ENCODE results near the gene TBX19.
"Not testable (repeated sequence)": the region's sequence is repeated elsewhere in the genome, so short reads cannot be mapped to it uniquely, and the experiment has no call there.

Gene TBX19

GRCh38 chr1:168321945-168322344, 41.3 kb downstream of the TBX19 start:
- DNase-seq: peak; percentile 36

GRCh38 chr1:168324745-168325425, 44.2 kb downstream of the TBX19 start:
- no peak for DNase-seq

GRCh38 chr1:168328731-168329364, 48.2 kb downstream of the TBX19 start:
- DNase-seq: no peak

GRCh38 chr1:168330285-168330684, 49.6 kb downstream of the TBX19 start:
- DNase-seq: no peak

GRCh38 chr1:168331569-168331968, 50.9 kb downstream of the TBX19 start:
- no peak for DNase-seq

GRCh38 chr1:168333562-168334276, 53.0 kb downstream of the TBX19 start:
- DNase-seq: no peak

DNA sequence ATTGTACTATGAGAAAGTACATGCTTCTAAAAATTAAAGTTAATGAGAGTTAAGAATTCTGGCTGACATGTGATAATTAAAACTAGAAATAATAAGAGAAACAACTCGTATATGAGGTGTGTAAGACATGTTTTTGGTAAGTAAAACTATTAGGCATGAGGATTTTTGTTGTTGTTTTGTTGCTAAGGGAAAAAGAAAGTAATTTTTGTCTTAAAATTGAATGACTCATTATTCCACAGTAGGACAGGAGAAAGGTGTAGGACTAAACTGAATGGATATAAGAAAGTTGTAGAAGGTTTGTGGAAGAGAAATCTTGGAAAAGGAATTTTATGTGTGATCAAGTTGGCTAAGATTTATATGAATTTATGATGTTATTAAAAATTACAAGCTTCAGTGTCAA, 54.8 kb downstream of the TBX19 start:
- DNase-seq: no peak

- no peak for DNase-seq
Measured at GRCh38 chr1:168338589-168339503, 58.2 kb downstream of the TBX19 start.

GRCh38 chr1:168340781-168341482, 60.3 kb downstream of the TBX19 start:
- DNase-seq: no peak

DNA sequence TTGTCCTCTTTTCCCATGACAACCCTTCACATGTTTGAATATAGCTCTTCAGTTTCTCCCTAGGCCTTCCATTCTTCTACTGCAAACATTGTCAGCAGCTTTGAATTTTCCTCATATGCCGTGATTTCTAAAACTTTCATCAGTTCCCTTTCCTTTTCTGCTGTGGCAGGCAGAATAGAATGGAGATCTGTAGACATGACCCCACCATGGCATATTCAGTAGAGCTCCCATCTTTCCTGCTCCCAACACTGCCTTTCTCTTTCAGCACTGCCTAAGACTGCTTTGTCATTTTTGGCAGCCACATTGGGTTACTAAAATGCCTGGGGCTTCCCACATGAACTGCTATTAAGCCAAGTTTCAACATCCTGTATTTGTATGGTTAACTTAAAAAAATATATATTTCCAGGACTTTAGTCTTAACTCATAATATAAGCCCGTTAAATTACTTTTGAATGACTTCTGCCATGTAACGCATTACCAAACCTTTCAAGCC, 60.9 kb downstream of the TBX19 start:
- no peak for DNase-seq

DNA sequence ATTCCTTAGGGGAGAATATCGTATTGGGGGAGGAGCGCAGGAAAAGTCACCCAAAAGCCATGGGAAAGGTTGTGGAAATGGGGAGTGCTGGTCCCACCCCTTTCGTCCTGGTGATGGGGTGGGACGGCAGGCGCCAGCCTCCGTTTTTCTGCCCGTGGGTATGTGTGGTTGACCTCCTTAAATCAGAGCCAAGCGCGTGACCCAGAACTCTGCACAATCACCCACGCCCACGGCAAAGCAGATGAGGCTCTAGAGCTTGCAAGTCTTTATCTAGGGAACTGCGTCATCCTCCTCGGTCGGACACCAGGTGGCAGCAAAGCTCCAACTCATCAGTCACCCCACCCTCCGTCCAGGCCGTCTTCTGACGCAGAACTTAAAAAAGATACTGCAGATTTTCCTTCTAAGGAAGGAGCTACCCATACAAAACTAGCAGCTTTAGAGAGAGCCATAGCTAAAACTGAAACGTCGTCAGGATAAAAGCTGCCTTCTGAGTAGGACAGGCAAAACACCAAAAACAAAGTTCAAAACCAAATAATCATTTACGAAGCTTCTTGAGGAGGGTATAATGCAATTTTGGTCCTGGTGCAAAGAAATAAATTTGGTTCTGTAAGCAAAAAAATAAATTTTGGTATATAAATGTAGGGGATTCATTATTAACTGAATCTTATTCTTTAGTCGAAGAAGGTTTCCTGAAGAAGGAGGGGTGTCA, 62.0 kb downstream of the TBX19 start:
- peak; percentile 72 for DNase-seq

DNA sequence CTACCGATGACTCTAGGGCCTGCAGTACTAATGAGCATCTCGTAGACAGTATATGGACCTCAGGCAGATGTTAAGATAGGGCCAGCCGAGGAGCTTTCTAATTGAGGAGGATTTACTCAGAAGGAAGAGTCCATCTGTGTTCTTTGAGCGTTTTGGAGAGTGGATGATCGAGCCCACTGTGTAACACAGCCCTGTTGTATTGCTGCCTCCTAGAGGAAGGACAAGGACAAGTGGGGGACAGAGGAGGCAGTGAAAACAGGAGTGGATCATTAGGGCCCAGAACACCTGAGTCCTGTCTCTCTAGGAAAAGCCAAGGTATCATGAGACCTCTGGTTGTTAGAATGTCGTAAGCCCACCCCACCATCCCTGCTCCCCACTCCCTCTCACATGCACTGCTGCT, 62.9 kb downstream of the TBX19 start:
- DNase-seq: no peak

DNA sequence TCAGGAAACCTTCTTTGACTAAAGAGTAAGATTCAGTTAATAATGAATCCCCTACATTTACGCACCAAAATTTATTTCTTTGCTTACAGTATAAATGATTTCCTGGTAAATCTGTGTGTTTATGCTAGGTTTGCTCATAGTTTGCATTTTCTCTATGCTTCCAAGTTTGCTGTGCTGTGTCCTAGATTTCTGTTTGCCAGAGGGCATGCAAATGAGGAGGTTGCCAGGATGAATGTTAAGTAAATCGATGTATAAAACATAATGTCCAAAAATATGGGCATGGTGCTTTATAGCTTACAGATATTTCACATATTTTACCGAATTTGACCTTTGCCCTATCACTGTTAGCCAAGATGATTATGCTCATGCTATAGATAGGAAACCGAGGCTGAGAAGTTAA, 63.8 kb downstream of the TBX19 start:
- no peak for DNase-seq

GRCh38 chr1:168345939-168346338, 65.3 kb downstream of the TBX19 start:
- DNase-seq: no peak

DNA sequence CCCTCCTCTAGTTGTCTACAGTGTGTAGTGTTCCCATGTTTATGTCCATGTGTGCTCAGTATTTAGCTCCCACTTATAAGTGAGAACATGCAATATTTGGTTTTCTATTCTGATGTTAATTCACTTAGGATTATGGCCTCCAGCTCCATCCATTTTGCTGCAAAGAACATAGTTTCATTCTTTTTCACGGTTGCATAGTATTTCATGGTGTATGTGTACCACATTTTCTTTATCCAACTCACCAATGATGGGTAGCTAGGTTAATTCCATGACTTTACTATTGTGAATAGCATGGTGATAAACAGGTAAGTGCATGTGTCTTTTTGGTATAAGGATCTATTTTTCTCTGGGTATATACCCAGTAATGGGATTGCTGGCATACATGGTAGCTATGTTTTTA, 67.0 kb downstream of the TBX19 start:
- DNase-seq: no peak

DNA sequence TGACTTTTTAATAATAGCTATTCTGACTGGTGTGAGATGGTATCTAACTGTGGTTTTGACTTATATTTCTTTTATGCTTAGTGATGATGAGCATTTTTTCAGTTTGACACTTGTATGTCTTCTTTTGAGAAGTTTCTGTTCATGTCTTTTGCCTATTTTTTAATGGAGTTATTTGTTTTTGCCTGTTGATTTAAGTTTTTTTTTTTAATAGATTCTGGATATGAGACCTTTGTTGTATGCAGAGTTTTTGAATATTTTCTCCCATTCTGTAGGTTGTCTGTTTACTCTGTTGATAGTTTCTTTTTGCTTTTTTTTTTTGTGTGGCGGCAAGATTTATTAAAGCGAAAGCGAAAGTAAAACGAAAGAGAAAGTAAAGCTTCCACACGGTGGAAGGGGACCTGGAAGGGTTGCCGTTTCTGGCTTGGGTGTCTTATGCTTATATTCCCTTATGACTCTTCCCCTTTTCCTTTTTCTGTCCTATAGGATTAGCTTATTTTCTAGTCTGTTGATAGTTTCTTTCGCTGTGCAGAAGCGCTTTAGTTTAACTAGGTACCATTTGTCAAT, 67.6 kb downstream of the TBX19 start:
- DNase-seq: no peak

DNA sequence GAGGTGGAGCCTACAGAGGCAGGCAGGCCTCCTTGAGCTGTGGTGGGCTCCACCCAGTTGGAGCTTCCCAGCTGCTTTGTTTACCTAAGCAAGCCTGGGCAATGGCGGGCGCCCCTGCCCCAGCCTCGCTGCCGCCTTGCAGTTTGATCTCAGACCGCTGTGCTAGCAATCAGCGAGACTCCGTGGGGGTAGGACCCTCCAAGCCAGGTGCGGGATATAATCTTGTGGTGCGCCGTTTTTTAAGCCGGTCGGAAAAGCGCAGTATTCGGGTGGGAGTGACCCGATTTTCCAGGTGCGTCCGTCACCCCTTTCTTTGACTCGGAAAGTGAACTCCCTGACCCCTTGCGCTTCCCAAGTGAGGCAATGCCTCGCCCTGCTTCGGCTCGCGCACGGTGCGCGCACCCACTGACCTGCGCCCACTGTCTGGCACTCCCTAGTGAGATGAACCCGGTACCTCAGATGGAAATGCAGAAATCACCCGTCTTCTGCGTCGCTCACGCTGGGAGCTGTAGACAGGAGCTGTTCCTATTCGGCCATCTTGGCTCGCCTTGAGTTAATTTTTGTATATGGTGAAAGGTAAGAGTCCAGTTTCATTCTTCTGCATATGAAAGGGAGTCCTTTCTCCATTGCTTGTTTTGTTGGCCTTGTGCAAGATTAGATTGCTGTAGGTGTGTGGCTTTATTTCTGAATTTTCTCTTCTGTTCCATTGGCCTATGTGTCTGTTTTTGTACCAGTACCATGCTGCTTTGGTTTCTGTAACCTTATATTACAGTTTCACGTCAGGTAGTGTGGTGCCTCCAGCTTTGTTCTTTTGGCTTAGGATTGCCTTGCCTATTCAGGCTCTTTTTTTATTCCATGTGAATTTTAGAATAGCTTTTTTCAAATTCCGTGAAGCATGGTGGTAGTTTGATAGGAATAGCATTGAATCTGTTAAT, 73.9 kb downstream of the TBX19 start:
- DNase-seq: not testable (repeated sequence)

GRCh38 chr1:168360151-168361021, 79.7 kb downstream of the TBX19 start:
- DNase-seq: peak; percentile 18

GRCh38 chr1:168361252-168361651, 80.6 kb downstream of the TBX19 start:
- no peak for DNase-seq

Data from fibroblast of skin of right quadriceps (primary cell).